ENCODE results near the gene MRPL34. TPM values are rescaled to one million over a fixed set of nuclear protein-coding genes. Genes with fewer than 3 reads are reported as not detected.
"Not testable (repeated sequence)": the region's sequence is repeated elsewhere in the genome, so short reads cannot be mapped to it uniquely, and the experiment has no call there.

The MRPL34 gene
- total RNA-seq, 3 donors from 2014 or later, result 88.5 to 139 (median 98.0) TPM

DNA sequence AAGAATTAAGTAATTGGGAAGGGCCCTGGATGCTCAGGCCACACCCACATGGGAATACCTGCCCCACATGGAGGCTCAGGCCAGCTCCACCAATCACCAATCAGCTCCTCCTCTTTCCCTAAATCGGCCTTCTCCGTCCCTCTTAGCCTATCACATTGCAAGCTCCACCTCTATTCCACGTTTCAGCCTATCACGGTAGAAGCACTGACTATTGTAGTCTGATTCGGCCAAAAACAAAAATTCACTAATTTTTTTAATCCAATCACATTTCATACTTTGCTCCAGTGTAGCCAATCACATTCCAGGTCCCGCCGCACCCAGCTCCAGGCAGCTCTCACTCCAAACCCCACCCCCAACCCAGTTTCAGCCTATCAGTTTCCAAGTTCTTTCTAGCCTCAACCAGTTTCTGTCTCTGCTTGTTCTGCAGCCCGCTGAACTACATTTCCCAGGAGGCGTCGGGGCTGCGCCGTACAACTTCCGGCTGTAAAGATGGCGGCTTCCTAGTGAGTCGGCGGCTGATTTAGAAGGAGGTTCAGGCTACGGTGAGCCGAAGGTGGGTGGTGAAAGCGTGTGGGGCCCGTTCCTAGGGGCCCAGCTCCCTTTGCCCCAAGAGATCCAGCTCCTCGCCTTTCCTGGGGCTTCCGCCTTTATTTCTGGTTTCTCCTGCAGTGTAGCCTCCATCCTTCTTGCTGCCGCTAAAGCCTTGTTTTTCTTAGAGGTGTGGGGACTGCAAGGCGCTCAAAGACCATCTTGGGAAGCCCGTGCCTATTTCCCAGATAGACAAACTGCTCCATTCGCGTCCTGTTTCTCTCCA lies 38.5 kb upstream of the MRPL34 start, which contains the start of gene BABAM1:
BABAM1 (plus strand) TSS at position 469 of the 814 bp plus-strand sequence. CDS start 1,364 bp downstream, outside the sequence.
- no peaks in the 10 kb centered on the region for H3K27me3 ChIP-seq
- peak; percentile 89 to 99 for DNase-seq (ENCODE audit: low spot score in 2 of 2)
- peak within 1 kb of the TSS; percentile 75 to 94 (median 92) for H3K4me3 ChIP-seq
- peak within 1 kb of the TSS in 1 of 2 donors; percentile 78 for H3K27ac ChIP-seq
- TF ChIP-seq POLR2A (IDR thresholded peaks at IDR 0.05) (peak; percentile 22), POLR2AphosphoS5 (IDR thresholded peaks at IDR 0.05) (peak in 2 of 3 donors; percentile 69 to 84)
- TF ChIP-seq, protein P1, sequence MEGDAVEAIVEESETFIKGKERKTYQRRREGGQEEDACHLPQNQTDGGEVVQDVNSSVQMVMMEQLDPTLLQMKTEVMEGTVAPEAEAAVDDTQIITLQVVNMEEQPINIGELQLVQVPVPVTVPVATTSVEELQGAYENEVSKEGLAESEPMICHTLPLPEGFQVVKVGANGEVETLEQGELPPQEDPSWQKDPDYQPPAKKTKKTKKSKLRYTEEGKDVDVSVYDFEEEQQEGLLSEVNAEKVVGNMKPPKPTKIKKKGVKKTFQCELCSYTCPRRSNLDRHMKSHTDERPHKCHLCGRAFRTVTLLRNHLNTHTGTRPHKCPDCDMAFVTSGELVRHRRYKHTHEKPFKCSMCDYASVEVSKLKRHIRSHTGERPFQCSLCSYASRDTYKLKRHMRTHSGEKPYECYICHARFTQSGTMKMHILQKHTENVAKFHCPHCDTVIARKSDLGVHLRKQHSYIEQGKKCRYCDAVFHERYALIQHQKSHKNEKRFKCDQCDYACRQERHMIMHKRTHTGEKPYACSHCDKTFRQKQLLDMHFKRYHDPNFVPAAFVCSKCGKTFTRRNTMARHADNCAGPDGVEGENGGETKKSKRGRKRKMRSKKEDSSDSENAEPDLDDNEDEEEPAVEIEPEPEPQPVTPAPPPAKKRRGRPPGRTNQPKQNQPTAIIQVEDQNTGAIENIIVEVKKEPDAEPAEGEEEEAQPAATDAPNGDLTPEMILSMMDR (IDR thresholded peaks at IDR 0.05), result peak in 2 of 3 donors; percentile 8 to 20
- no peaks in the 10 kb centered on the region for H3K9me3 ChIP-seq
- no peaks in the 10 kb centered on the region for H3K36me3 ChIP-seq
- intact Hi-C loops (cut with DNase I; ENCODE audit: low total_unique reads), result loop anchor here (5.0 kb wide), 1 partner anchor 640 kb away; the partner anchor contains the start of gene MED26
- peaks cover 0 to 5% of the 10 kb centered on the region in 2 donors for H3K4me1 ChIP-seq

- intact Hi-C loops (cut with DNase I; ENCODE audit: low total_unique reads), result loop anchor here (5.0 kb wide), 1 partner anchor 641 kb away; the partner anchor contains the start of gene MED26
- H3K27ac ChIP-seq, result no peak overlapping the region
- H3K36me3 ChIP-seq, result no peaks in the 10 kb centered on the region
Observed at GRCh38 chr19:17268754-17269153, 36.9 kb upstream of the MRPL34 start.

DNA sequence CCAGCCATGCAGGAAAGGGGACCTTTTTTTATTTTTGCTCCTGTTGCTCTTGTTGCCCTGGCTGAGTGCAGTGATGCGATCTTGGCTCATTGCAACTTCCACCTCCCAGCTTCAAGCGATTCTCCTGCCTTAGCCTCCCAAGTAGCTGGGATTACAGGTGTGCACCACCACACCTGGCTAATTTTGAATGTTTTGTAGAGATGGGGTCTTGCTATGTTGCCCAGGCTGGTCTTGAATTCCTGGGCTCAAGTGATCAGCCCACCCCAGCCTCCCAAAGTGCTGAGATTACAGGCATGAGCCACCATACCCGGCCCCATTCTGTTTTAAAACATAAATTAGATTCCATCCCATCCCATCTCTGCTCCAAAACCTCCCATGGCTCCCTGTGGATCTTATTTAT lies 30.8 kb upstream of the MRPL34 start:
- H3K9me3 ChIP-seq; DNase-seq (ENCODE audit: low spot score in 2 of 2); H3K27ac ChIP-seq; H3K4me1 ChIP-seq; intact Hi-C loops (cut with DNase I; ENCODE audit: low total_unique reads); H3K36me3 ChIP-seq; H3K4me3 ChIP-seq; H3K27me3 ChIP-seq: not testable (repeated sequence)

More at GRCh38 chr19:17268754-17269153, 36.9 kb upstream of the MRPL34 start:
- Histone ChIP-seq H3K9me3 (no peaks in the 10 kb centered on the region), H3K27me3 (no peaks in the 10 kb centered on the region), H3K4me3 (no peak overlapping the region), H3K4me1 (peaks cover 0 to 5% of the 10 kb centered on the region in 2 donors)
- TF ChIP-seq POLR2A (IDR thresholded peaks at IDR 0.05), result no peak
- TF ChIP-seq POLR2AphosphoS5 (IDR thresholded peaks at IDR 0.05), result no peak
- TF ChIP-seq, protein P1 (IDR thresholded peaks at IDR 0.05), result no peak
- DNase-seq (ENCODE audit: low spot score in 2 of 2), result no peak

GRCh38 chr19:17275441-17276175 lies 30.1 kb upstream of the MRPL34 start:
- intact Hi-C loops (cut with DNase I; ENCODE audit: low total_unique reads), result no loop called here
- H3K36me3 ChIP-seq, result no peaks in the 10 kb centered on the region

GRCh38 chr19:17279436-17279835 lies 26.2 kb upstream of the MRPL34 start:
- no peaks in the 10 kb centered on the region for H3K36me3 ChIP-seq
- intact Hi-C loops (cut with DNase I; ENCODE audit: low total_unique reads), result no loop called here

More at GRCh38 chr19:17275441-17276175, 30.1 kb upstream of the MRPL34 start:
- TF ChIP-seq, protein P1 (IDR thresholded peaks at IDR 0.05), result no peak
- TF ChIP-seq POLR2AphosphoS5 (IDR thresholded peaks at IDR 0.05), result no peak
- TF ChIP-seq POLR2A (IDR thresholded peaks at IDR 0.05), result no peak
- no peak for DNase-seq (ENCODE audit: low spot score in 2 of 2)
- Histone ChIP-seq H3K27me3 (no peaks in the 10 kb centered on the region), H3K4me3 (no peak overlapping the region), H3K27ac (no peak overlapping the region), H3K4me1 (no peaks in the 10 kb centered on the region), H3K9me3 (no peaks in the 10 kb centered on the region)

More at GRCh38 chr19:17279436-17279835, 26.2 kb upstream of the MRPL34 start:
- no peaks in the 10 kb centered on the region for H3K9me3 ChIP-seq
- peaks cover 5 to 13% of the 10 kb centered on the region in 2 donors for H3K4me1 ChIP-seq
- DNase-seq (ENCODE audit: low spot score in 2 of 2), result no peak
- peaks cover 7 to 15% of the 10 kb centered on the region in 2 donors for H3K27me3 ChIP-seq
- no peak overlapping the region for H3K4me3 ChIP-seq
- no peak overlapping the region for H3K27ac ChIP-seq
- TF ChIP-seq POLR2AphosphoS5 (IDR thresholded peaks at IDR 0.05) (no peak), POLR2A (IDR thresholded peaks at IDR 0.05) (no peak)
- TF ChIP-seq, protein P1 (IDR thresholded peaks at IDR 0.05), result no peak

Data from breast epithelium (tissue), 4 donors.